Effector memory CD8-positive, alpha-beta T cell (primary cell): Measurements from ENCODE around the gene COX7A2.

Source experiments
- ATAC-seq: fragments of 150-1000 bp; cut with Tn5 transposase; replicated peaks from 2 replicates; pipeline ENCODE4 v1.10.0; 2021; ENCODE audit warnings: mild to moderate bottlenecking, moderate library complexity
- DNase-seq, 3 experiments: peaks; one replicate each; pipeline ENCODE4 v3.0.0; 2021
- H3K27ac Mint-ChIP-seq, 2 donors: one replicate each; pipeline ENCODE4 v1.8.0; 2022; ENCODE audit warnings: mild to moderate bottlenecking in 2 of 2, mixed read lengths in 2 of 2, moderate library complexity in 2 of 2
- H3K27me3 Mint-ChIP-seq, 2 donors: one replicate each; pipeline ENCODE4 v1.8.0; 2022; ENCODE audit warnings: mixed read lengths in 2 of 2
- H3K36me3 Mint-ChIP-seq: one replicate; pipeline ENCODE4 v1.8.0; 2022; ENCODE audit warnings: mild to moderate bottlenecking, moderate library complexity, mixed read lengths; ENCODE audit not compliant: insufficient read depth
- H3K4me1 Mint-ChIP-seq, 2 donors: one replicate each; pipeline ENCODE4 v1.8.0; 2022; ENCODE audit warnings: low read depth in 2 of 2, mixed read lengths in 2 of 2
- H3K4me3 Mint-ChIP-seq, 2 donors: one replicate each; pipeline ENCODE4 v1.8.0; 2022; ENCODE audit warnings: mild to moderate bottlenecking in 2 of 2, mixed read lengths in 2 of 2, moderate library complexity in 2 of 2
- H3K9me3 Mint-ChIP-seq, 2 donors: one replicate each; pipeline ENCODE4 v1.8.0; 2022; ENCODE audit warnings: mixed read lengths in 2 of 2

COX7A2 gene

DNA sequence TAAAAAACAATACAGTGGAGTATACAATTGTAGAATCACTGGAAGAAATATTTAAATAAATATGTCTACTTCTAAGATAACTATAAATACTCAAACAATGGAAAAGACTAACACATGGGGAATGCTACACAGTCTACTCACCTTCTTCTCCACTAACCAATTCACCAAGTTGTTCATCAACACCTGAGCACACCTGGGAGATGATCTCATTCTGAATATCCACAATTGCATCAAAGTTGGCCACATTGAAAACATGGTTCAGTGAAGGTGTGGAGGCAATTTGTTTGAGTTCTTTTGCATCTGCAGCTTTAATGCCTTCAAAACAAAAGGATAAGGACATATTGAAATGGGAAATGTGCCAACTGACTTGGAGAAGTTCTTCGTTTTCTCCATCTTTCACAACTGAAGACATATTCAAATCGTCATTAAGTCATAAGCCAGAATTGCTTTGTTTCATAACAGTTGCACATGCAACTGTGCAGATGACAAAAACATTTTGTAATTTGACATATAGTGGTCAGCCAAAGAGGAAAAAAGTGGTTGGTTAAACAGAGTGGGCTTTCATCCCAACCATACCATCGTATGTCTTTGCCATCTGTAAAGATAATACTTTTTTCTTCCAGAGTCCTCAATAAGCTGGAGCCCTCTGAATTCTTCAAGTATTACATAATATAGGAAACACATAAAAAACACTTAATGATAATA, 55.2 kb downstream of the COX7A2 start:
- H3K27ac Mint-ChIP-seq = no peak overlapping the region
- no peaks in the 10 kb centered on the region for H3K4me1 Mint-ChIP-seq
- peaks cover 19 to 21% of the 10 kb centered on the region in 2 donors for H3K27me3 Mint-ChIP-seq
- H3K4me3 Mint-ChIP-seq = no peak overlapping the region
- no peaks in the 10 kb centered on the region for H3K9me3 Mint-ChIP-seq
- DNase-seq = no peak
- no peaks in the 10 kb centered on the region for H3K36me3 Mint-ChIP-seq
- ATAC-seq = no peak
